Activated naive CD4-positive, alpha-beta T cell (primary cell): ENCODE measurements around the gene ATF1.
"Not testable (repeated sequence)": the region's sequence is repeated elsewhere in the genome, so short reads cannot be mapped to it uniquely, and the experiment has no call there.

ENCODE experiments used
- DNase-seq, 4 experiments: peaks; one replicate each; lab custom pipeline; 2025; lab: John Stamatoyannopoulos, UW

Gene ATF1

DNA sequence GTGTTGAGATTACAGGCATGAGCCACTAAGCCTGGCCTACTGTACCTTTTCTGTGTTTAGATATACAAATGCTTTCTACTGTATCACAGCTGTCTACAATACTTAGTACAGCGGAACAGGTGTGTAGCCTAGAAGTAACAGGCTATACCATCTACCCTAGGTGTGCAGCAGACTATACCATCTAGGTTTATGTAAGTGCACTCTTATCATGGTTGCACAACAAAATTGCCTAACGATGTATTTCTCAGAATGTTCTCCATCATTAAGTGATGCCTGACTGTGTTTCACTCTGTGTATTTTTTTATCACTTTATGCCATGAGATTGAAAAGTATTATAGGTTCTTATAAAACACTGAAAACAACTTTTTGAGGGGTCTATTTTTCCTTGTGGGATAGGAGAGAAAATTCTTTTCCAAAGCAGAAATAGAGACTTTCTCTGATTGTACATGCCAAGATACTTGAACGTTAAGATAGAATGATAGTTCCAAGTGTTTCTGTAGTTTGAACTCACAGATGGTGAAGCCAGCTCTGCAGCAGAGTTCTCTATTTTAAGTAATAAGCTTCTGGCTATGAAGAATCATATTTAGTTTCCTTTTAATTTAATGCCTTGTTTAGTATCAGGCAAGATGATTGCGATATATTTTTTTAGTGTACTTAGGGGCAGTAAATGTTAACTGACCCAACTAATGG is 95.9 kb downstream of the ATF1 start:
- DNase-seq = no peak

DNA sequence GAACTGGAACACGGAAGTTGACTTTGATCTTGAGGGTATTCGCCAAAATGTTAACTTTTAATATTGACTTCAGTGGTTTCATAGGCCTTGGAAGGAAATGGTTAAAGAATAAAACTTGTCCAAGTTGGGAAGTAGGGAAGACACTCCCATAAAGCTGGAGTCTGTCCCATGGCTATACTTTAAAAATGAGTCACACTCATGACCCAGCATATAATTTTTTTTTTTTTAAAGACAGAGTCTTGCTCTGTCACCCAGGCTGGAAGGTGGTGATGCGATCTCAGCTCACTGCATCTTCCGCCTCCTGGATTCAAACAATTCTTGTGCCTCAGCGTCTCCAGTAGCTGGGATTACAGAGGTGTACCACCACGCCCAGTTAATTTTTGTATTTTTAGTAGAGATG is 98.4 kb downstream of the ATF1 start:
- DNase-seq = no peak

DNA sequence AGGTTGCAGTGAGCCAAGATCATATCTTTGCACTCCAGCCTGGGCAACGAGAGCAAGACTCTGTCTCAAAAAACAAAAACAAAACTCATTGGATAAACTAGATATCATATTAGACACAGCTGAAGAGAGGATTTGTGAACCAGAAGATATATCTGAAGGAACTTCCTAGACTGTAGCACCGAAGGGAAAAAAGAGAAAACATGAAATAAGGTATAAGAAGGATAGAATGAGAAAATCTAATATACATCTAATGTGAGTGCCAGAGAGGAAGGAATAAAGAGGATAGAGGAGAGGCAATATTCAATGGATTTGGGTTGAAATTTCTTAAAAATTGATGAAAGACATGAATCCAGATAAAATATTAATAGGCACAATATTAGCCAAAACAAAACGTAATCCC is 101.4 kb downstream of the ATF1 start:
- no peak for DNase-seq

DNA sequence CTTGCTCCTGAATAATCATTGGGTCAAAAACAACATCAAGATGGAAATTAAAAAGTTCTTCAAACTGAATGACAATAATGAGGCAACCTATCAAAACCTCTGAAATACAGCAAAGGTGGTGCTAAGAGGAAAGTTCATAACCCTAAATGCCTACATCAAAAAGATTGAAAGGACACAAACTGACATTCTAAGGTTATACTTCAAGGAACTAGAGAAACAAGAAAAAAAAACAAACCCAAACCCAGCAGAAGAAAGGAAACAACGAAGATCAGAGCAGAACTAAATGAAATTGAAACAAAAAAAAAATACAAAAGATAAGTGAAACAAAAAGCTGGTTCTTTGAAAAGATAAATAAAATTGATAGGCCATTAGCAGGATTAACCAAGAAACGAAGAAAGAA is 105.0 kb downstream of the ATF1 start:
- DNase-seq = not testable (repeated sequence)
